GM19239 (cell line): ENCODE data around the gene TXNRD1.
"Not testable (repeated sequence)": the region's sequence is repeated elsewhere in the genome, so short reads cannot be mapped to it uniquely, and the experiment has no call there.

Source experiments
- DNase-seq: peaks from one replicate; pipeline ENCODE4 v3.0.0; 2011; ENCODE audit warnings: low spot score; ENCODE audit not compliant: insufficient read length
- FAIRE-seq: peaks from 2 replicates; lab custom pipeline; 2011; peaks lifted over from hg19 to GRCh38; lab: Jason Lieb, UNC

TXNRD1 gene

DNA sequence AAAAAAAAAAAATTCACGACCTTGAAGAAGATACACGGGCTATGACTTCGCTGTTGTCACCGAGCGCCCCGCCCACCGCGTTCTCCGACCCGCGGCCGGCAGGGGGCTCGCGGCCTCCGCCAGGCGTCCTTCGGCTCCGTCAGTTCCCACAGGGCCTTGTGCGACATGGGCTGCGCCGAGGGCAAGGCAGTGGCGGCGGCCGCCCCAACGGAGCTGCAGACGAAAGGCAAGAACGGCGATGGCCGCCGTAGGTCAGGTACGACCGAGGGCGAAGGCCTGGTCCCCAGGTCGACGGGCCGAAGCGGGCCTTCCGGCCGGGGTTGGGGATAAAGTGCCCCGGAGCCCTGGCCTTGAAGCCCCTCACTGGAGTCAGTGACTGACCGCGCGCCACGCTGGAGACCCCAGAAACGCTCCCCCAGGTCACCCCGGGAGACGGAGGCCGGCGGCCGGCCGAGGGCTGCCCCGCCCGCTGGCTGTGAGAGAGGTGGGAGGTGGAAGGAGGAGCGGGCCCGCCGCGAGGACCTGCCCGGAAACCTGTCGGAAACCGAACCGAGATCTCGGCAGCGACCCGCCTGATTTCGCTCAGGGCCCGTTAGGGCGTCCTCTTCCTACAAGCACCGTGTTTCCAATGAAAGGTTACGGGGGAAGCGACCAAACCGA, at the start of gene TXNRD1:
TSS of gene TXNRD1 (plus strand) at position 142 of the 660 bp plus-strand sequence. CDS start at position 166, 24 bp downstream.
- peak; percentile 87 for DNase-seq
- peak; percentile 80 for FAIRE-seq

GRCh38 chr12:104165801-104166200, 49.8 kb upstream of the TXNRD1 start:
- DNase-seq, result no peak
- FAIRE-seq, result no peak

GRCh38 chr12:104166465-104166864, 49.1 kb upstream of the TXNRD1 start:
- FAIRE-seq, result no peak
- no peak for DNase-seq

GRCh38 chr12:104167519-104168458, 47.8 kb upstream of the TXNRD1 start:
- DNase-seq, result no peak
- no peak for FAIRE-seq

DNA sequence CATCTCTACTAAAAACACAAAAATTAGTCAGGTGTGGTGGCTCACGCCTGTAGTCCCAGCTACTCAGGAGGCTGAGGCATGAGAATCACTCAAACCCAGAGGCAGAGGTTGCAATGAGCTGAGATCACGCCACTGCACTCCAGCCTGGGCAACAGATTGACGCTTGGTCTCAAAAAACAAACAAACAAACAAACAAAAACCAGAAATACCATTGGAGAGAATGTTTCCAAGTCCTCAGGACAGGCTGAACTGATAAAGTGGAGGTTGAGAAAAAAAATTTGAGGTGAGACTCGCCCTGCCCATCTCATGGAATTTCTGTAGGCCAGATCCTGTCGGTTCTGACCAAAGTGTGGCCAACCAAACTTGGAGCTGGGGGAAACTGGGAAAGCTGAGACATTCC, 47.0 kb upstream of the TXNRD1 start:
- FAIRE-seq (no peak), DNase-seq (no peak)

- DNase-seq (no peak), FAIRE-seq (no peak)
These were observed 43.6 kb upstream of the TXNRD1 start for GRCh38 chr12:104171785-104172569.

DNA sequence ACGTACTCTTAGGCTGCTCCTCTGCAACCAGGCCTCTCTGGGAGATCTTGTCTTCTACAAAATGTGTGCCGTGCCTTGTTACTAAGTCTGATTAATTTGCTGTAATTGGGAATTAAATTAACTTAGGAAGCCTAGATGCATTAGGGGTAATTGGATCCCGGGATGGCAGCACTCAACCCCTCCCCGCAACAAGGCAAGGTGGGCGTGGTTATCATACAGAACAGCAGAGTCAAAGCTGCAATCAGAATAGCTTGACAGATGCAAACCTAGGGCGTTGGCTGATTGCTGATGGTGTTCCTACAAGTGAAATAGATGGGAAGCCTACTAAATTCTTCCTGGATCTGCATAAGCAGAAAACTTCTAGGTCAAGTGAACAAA, 43.0 kb upstream of the TXNRD1 start:
- DNase-seq, result no peak
- no peak for FAIRE-seq

GRCh38 chr12:104173804-104174203, 41.8 kb upstream of the TXNRD1 start:
- not testable (repeated sequence) for DNase-seq, FAIRE-seq

DNA sequence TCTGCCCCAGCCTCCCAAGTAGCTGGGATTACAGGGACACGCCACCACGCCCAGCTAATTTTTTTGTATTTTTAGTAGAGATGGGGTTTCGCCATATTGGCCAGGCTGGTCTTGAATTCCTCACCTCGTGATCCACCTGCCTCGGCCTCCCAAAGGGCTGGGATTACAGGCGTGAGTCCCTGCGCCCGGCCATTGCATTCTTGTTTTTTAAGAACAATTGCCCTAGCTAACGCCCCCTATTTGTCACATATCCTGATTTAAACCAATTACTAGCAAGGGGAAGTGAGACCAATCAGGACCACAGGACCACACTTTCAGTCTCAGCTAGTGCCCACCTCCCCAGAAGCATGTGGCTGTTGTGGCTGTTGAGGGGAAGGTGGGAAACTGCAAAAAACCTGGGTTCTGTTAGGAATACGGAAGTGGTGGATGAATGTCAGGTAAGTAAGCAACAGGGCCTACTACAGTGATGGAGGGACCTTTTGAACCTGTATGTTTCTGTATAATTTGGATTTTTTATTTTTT, 39.8 kb upstream of the TXNRD1 start:
- DNase-seq (no peak), FAIRE-seq (no peak)

GRCh38 chr12:104177336-104177662, 38.3 kb upstream of the TXNRD1 start:
- FAIRE-seq (no peak), DNase-seq (no peak)

DNA sequence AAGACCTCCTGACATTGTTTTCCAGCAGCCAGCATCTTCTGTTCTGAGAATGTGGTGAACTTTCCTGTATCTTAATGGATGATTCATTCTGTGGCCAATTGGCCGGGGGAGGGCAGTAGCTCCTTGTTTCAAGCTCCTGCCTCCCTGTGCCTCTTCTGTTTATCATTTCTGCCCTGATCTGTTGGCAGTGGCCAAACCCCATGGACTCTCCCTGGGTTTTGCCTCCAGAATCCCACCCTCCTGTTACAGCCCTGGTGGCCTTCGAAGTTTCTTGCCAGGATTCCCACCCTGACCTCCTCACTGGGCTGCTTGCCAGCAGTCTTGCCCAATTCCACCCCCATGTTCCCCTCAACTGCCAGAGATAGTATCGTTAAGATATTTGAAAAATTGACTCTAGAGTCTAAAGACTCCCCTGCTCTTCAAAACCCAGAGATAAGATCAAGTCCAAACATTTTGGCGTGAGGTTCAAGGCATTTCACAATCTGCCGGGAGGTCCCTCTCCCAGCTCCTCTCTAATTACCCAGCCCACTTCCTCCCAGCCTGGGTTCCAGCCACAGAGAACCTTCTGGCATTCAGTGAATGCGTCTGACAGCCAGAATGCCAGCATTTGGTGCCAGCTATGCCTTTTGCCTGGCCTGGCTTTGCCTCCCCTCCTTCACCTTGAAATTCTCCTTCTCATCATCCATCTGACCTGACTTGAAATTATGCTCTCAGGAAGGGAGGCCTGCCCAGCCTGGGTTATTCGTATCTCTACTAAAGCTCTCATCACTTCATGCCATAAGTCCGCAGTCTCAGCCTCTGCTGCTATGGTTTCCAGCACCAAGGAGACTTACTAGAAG, 37.7 kb upstream of the TXNRD1 start:
- no peak for DNase-seq
- no peak for FAIRE-seq

- FAIRE-seq (no peak), DNase-seq (no peak)
These were observed 35.2 kb upstream of the TXNRD1 start for GRCh38 chr12:104180374-104180773.

DNA sequence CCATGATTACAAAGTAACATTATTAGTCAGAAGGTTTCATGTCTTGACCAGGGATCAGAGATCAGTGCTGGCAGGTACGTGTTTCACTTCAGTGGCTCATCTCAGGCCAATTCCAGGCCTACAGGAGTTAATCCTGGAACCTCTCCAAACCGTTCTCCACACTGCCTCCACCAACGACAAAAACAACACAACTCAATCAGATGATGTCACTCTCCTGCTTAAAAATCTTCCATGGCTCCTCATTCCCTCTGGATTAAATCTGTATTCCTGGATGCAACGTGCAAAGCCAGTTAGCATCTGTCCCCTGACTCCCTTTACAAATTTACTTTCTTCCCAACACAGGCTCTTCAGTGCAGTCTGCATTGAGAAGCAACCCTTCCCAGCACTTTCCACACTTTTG, 34.3 kb upstream of the TXNRD1 start:
- no peak for DNase-seq
- no peak for FAIRE-seq

DNA sequence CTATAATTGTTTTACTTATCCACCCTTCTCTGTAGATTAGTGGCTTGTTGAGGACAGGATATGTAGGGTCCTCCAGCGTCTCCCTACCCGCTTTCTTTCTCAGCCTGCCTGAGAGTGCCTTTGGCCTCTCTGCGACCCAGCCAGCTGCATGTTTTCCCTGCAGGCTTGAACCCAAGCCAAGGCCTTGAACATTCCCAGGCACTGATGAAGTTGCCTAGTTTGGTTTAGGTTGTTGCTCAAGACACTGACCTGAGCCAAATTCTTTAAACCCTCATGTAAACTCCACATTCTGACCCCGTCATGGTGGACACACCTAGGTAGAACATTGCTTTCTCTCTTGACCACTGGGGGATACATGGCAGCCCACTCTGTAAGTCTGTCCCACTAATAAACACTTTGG, 33.4 kb upstream of the TXNRD1 start:
- DNase-seq (no peak), FAIRE-seq (no peak)

DNA sequence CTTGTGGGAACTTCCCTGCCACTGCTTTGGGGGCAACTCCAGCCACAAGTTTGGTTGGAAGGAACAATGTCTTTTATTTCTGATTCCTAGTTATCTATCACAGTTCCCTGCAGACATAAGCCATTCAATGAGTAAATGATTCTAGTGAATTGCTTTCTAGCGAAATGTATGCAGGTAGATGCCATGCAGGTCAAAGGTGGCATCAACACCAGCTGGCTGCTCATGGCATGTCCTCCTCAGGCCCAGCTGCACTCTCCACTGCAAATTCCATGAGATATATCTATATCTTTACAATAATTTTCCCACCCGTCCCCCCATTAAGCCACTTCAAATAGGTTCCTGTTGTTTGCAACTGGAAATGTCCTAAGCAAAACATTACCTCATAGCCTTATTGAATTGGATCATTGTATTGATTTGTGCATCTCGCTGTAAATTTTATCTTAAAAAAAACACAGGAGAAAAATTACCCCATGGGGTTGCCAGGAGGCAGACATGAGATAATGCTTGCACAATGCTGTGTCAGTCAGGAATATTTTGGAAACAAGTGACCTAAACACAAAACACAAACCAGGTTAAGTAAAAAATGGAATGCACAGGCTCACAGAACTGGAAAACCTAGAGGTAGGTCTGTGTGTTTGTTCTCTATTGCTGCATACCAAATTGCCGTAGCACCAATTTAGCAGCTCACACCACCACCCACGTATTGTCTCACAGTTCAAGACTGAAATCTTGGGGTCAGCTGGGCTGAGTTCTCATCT, 32.8 kb upstream of the TXNRD1 start:
- FAIRE-seq (no peak), DNase-seq (no peak)

GRCh38 chr12:104183443-104183842, 32.1 kb upstream of the TXNRD1 start:
- FAIRE-seq (no peak), DNase-seq (no peak)

GRCh38 chr12:104187446-104188155, 28.0 kb upstream of the TXNRD1 start:
- DNase-seq, result no peak
- no peak for FAIRE-seq

DNA sequence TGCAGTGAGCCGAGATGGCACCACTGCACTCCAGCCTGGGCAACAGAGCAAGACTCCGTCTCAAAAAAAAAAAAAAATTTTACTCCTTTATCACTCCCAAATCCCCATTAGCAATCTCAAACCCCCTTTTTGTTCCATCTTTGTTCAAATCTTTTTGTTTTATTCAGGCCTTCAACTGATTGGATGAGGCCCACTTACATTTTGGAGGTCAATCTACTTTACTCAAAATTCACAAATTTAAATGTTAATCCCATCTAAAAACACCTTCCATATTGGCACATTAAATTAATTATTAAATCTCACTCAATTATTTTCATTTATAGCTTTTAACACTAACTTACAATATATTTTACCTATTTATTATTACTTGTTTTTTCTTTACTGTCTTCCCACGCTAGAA, 27.0 kb upstream of the TXNRD1 start:
- no peak for FAIRE-seq
- DNase-seq, result no peak
